GM10266 (cell line): ENCODE measurements around the gene KRT83.

Experiments used
- DNase-seq: peaks from one replicate; pipeline ENCODE4 v3.0.0; 2012; ENCODE audit errors: extremely low spot score
- CTCF ChIP-seq: IDR thresholded peaks from 2 replicates; pipeline ENCODE4 v1.5.1; 2012; ENCODE audit warnings: mild to moderate bottlenecking, low read depth; ENCODE audit not compliant: control insufficient read depth, insufficient read depth; ENCODE audit errors: missing control alignments

Gene KRT83

GRCh38 chr12:52274521-52275120, 46.6 kb downstream of the KRT83 start, which contains the start of gene KRT86:
Gene KRT86 (plus strand): TSS chr12:52274645. CDS start chr12:52301917, 27,272 bp downstream.
- DNase-seq: no peak
- TF ChIP-seq CTCF: no peak

DNA sequence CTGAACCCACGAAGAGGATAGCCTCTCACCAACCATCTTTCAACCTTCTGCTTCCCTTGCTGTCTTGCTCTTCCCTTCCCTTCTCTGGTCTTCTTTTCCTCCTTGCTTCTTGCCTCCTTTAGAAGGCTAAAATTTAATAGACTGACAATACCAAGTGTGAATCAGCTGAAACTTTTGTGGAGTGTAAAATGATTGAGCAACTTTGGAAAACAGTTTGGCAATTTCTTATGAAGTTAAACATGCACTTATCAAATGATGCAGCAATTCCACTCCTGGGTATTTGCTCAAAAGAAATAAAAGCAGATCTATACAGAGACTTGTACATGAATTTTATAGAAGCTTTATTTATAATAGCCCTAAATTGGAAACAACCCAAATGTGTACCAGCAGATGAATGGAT, 50.0 kb downstream of the KRT83 start:
- no peak for TF ChIP-seq CTCF
- DNase-seq: no peak

DNA sequence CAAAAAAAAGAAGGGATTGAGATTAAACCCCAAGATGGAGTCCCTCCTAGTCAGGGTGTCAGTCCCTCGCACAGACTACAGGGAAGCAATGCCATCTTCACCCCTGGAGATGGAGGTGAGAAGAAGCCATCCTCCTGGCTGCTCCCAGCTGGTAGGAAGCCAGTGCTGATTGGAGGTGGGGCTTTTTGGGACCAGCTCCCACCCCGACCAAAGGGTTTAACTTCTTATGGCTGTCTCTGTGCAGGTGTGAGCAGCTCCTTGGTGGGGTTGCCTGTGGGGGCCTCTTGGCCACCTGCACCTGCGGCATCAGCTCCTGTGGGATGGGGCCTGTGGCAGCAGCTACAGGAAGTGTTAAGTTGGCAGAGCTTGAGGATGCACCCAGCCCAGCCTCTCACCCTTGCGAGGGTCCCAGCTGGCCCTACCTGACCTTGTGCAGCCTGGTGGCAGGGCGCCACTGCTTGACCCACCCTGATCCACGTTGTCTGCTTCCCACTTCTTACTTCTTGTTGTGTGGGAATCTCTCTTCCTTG, 50.6 kb downstream of the KRT83 start:
- no peak for DNase-seq
- no peak for TF ChIP-seq CTCF

GRCh38 chr12:52268212-52268611, 53.0 kb downstream of the KRT83 start:
- no peak for TF ChIP-seq CTCF
- DNase-seq: no peak

- no peak for TF ChIP-seq CTCF
These were observed 53.5 kb downstream of the KRT83 start for GRCh38 chr12:52267699-52268098.

DNA sequence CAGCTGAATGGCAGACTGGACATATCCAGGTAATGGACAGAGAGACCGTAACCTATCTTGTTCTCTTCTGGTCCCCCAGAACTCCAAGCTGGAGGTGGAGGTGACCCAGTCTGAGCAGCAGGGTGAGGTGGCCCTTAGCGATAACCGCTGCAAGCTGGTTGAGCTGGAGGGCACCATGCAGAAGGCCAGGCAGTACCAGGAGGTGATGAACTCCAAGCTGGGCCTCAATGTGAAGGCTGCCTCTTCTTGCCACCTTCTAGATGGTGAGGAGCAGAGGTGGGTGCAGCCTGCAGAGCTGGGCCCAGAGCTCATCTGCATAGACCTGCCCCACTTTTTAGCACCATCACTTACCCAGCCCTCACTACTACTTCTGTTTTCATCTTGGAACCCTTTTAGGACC, 53.9 kb downstream of the KRT83 start:
- TF ChIP-seq CTCF: no peak

More at GRCh38 chr12:52267699-52268098, 53.5 kb downstream of the KRT83 start:
- DNase-seq: no peak

GRCh38 chr12:52266514-52266913, 54.7 kb downstream of the KRT83 start:
- TF ChIP-seq CTCF: no peak
- no peak for DNase-seq

More for the DNA sequence above, 53.9 kb downstream of the KRT83 start:
- no peak for DNase-seq
